ENCODE measurements around the gene NFXL1. TPM values are rescaled to one million over a fixed set of nuclear protein-coding genes. Genes with fewer than 3 reads are reported as not detected.

Gene NFXL1
- total and polyA plus RNA-seq, 12 donors, result 2.3 to 6.3 (median 4.9) TPM

GRCh38 chr4:47863486-47863885, 50.9 kb downstream of the NFXL1 start:
- DNase-seq (no peak), ATAC-seq (no peak)
- Histone ChIP-seq H3K4me1 (no peaks in the 10 kb centered on the region), H3K27me3 (no peaks in the 10 kb centered on the region), H3K9me3 (peaks cover 0 to 9% (median 0%) of the 10 kb centered on the region in 11 donors), H3K4me3 (no peak overlapping the region), H3K27ac (no peak overlapping the region), H3K36me3 (peaks cover 0 to 35% (median 0%) of the 10 kb centered on the region in 9 donors)
- WGBS, 2 donors, result 84 to 89% methylated on average over 4 of the region's 4 CpGs
- TF ChIP-seq CTCF (IDR thresholded peaks at IDR 0.05), result no peak
- intact Hi-C loops (cut with DNase I), result no loop called here

- 93 to 96% methylated on average over 3 of the region's 3 CpGs for WGBS, 2 donors
- no peak for TF ChIP-seq CTCF (IDR thresholded peaks at IDR 0.05)
- DNase-seq (no peak), ATAC-seq (no peak)
- Histone ChIP-seq H3K27ac (no peak overlapping the region), H3K36me3 (peaks cover 0 to 34% (median 0%) of the 10 kb centered on the region in 9 donors), H3K4me1 (no peaks in the 10 kb centered on the region), H3K4me3 (no peak overlapping the region), H3K27me3 (no peaks in the 10 kb centered on the region), H3K9me3 (peaks cover 0 to 2% (median 0%) of the 10 kb centered on the region in 11 donors)
- intact Hi-C loops (cut with DNase I), result no loop called here
Measured at GRCh38 chr4:47862297-47862696, 52.1 kb downstream of the NFXL1 start.

GRCh38 chr4:47860305-47860704, 54.1 kb downstream of the NFXL1 start:
- Histone ChIP-seq H3K27me3 (no peaks in the 10 kb centered on the region), H3K9me3 (no peaks in the 10 kb centered on the region), H3K4me3 (no peak overlapping the region), H3K4me1 (no peaks in the 10 kb centered on the region), H3K36me3 (peaks cover 0 to 27% (median 0%) of the 10 kb centered on the region in 9 donors), H3K27ac (no peak overlapping the region)
- intact Hi-C loops (cut with DNase I), result no loop called here
- DNase-seq (no peak), ATAC-seq (no peak)
- no peak for TF ChIP-seq CTCF (IDR thresholded peaks at IDR 0.05)
- 96 to 98% methylated on average over 1 of the region's 1 CpG for WGBS, 2 donors

GRCh38 chr4:47858006-47858405, 56.4 kb downstream of the NFXL1 start:
- intact Hi-C loops (cut with DNase I), result no loop called here
- no peak for TF ChIP-seq CTCF (IDR thresholded peaks at IDR 0.05)
- WGBS, 2 donors, result 86 to 89% methylated on average over 2 of the region's 2 CpGs
- H3K4me3 ChIP-seq, result no peak overlapping the region
- no peaks in the 10 kb centered on the region for H3K27me3 ChIP-seq
- no peak for DNase-seq
- no peaks in the 10 kb centered on the region for H3K9me3 ChIP-seq
- no peak for ATAC-seq
- H3K4me1 ChIP-seq, result peaks cover 0 to 13% (median 0%) of the 10 kb centered on the region in 9 donors
- peaks cover 0 to 31% (median 0%) of the 10 kb centered on the region in 9 donors for H3K36me3 ChIP-seq
- H3K27ac ChIP-seq, result no peak overlapping the region
